ENCODE results near the gene AMMECR1L.

GRCh38 chr2:127857265-127857808 is 28.4 kb downstream of the AMMECR1L start:
- TF ChIP-seq, protein P1, sequence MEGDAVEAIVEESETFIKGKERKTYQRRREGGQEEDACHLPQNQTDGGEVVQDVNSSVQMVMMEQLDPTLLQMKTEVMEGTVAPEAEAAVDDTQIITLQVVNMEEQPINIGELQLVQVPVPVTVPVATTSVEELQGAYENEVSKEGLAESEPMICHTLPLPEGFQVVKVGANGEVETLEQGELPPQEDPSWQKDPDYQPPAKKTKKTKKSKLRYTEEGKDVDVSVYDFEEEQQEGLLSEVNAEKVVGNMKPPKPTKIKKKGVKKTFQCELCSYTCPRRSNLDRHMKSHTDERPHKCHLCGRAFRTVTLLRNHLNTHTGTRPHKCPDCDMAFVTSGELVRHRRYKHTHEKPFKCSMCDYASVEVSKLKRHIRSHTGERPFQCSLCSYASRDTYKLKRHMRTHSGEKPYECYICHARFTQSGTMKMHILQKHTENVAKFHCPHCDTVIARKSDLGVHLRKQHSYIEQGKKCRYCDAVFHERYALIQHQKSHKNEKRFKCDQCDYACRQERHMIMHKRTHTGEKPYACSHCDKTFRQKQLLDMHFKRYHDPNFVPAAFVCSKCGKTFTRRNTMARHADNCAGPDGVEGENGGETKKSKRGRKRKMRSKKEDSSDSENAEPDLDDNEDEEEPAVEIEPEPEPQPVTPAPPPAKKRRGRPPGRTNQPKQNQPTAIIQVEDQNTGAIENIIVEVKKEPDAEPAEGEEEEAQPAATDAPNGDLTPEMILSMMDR (IDR thresholded peaks at IDR 0.05), result no peak
- TF ChIP-seq POLR2A (IDR thresholded peaks at IDR 0.05) (no peak), EP300 (IDR thresholded peaks at IDR 0.05) (no peak), POLR2AphosphoS5 (IDR thresholded peaks at IDR 0.05) (no peak)
